ENCODE measurements around the gene DOCK9.

GRCh38 chr13:98804336-98804855 lies 173.5 kb downstream of the DOCK9 start:
- TF ChIP-seq CTCF (IDR thresholded peaks at IDR 0.05; ENCODE audit: low read length): no peak
- TF ChIP-seq EZH2 (IDR thresholded peaks at IDR 0.05; ENCODE audit: borderline replicate concordance, low read length): no peak
